ENCODE data around the gene ATP9B.

DNA sequence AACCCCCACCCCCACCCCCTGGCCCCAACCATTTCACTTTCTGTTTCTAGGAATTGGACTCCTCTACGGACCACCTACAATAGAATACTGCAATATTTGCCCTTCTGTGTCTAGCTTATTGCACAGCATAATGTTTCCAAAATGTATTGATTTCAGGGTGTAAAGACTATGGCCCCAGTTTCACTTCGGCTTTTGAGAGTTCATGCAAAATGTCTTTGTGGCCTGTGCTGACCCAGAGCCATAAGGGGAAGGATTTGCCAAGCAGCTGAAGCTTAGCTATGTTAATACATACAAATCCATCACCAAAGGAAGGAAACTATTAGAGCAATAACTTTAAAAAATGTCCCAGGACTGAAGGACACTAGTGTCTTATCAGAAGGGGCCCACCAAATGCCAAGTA, 11.2 kb upstream of the ATP9B start:
- TF ChIP-seq, protein P1, sequence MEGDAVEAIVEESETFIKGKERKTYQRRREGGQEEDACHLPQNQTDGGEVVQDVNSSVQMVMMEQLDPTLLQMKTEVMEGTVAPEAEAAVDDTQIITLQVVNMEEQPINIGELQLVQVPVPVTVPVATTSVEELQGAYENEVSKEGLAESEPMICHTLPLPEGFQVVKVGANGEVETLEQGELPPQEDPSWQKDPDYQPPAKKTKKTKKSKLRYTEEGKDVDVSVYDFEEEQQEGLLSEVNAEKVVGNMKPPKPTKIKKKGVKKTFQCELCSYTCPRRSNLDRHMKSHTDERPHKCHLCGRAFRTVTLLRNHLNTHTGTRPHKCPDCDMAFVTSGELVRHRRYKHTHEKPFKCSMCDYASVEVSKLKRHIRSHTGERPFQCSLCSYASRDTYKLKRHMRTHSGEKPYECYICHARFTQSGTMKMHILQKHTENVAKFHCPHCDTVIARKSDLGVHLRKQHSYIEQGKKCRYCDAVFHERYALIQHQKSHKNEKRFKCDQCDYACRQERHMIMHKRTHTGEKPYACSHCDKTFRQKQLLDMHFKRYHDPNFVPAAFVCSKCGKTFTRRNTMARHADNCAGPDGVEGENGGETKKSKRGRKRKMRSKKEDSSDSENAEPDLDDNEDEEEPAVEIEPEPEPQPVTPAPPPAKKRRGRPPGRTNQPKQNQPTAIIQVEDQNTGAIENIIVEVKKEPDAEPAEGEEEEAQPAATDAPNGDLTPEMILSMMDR (IDR thresholded peaks at IDR 0.05; ENCODE audit: insufficient read depth, low read depth, low read length), result no peak
- no peak for TF ChIP-seq EZH2 (IDR thresholded peaks at IDR 0.05; ENCODE audit: insufficient read depth, low read length)

Measured in astrocyte (in vitro differentiated cells and primary cell).